Stromal cell of bone marrow (primary cell): ENCODE data around the gene CLASRP.

Experiments
- DNase-seq: peaks from one replicate; pipeline ENCODE4 v3.0.0-alpha.2; 2012; ENCODE audit warnings: low read depth

Gene CLASRP

DNA sequence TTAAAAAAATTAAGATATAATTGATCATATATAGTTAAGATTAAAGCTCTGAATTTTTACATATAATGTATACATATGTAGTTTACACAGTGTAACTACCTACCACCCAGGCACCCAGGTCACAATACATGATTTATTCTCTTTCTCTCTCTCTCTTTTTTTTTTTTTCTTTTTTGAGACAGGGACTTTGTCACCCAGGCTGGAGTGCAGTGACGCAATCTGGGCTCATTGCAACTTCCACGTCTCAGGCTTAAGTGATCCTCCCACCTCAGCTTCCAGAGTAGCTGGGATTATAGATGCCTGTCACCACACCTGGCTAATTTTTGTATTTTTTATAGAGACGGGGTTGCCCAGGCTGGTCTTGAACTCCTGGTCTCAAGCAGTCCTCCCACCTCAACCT, 18.8 kb upstream of the CLASRP start:
- no peak for DNase-seq

DNA sequence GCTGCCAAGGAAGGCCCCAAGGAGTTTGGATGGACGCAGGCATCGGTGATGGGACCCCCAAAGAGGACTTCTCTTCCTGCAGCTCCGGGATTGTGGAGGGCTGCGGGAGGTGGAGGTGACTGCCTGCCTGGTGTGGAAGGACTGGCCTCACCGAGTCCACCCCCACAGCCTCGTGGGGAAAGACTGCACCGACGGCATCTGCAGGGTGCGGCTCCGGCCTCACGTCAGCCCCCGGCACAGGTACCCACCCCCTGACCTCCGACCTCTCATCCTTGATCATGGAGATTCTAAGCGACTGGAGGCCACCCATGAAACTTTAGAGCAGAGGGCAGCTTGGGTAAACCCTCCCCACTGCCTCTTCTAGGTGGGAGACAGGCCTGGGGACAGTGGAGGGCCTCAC, 16.9 kb upstream of the CLASRP start:
- DNase-seq = no peak

DNA sequence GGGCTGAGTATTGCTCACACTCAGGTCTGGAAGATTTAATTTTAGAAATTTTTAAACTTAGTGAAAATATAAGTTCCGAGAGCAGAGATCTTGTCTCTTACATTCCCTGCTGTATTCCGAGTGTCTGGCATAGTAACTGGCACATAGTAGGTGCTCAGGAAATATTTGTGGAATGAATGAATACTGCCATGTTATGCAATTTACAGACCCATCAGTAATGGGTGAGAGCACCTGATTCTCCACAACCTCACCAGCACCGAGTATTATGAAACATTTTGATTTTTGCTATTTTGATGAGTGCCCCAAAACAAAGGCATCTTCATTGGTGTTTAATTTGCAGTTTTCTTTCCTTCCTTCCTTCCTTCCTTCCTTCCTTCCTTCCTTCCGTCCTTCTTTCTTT, 15.8 kb upstream of the CLASRP start:
- DNase-seq = no peak

- DNase-seq = no peak
Measured at GRCh38 chr19:45025264-45025663, 13.6 kb upstream of the CLASRP start.

- no peak for DNase-seq
Measured at GRCh38 chr19:45027371-45027770, 11.5 kb upstream of the CLASRP start.

DNA sequence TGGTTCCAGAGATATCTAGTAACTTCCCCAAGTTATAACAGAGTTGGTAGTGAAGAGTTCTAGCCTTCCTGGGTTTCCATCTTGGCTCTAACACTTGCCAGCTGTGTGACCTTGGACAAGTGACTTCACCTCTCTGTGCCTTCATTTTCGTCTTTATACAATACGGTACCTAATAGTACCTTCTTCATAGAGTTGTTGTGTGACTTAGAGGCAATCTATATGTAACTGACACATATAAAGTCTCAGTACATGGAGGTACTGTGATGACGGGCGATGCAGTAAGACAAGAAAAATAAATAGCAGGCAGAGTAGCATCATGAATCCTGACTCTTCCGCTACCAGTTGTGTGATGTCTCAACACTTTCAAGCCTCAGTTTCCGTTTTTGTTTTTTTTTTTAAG, 8.0 kb upstream of the CLASRP start:
- DNase-seq = no peak

DNA sequence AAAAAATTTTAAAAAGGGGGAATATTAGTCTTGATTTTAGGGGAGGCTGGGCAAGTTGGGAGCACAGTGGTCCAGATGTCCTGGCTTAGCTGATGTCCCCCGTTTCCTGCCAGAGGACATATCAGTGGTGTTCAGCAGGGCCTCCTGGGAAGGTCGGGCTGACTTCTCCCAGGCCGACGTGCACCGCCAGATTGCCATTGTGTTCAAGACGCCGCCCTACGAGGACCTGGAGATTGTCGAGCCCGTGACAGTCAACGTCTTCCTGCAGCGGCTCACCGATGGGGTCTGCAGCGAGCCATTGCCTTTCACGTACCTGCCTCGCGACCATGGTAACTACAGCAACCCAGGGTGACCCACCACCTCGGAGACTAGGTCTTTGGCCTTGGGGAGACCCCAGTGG, 6.4 kb upstream of the CLASRP start:
- DNase-seq = no peak

DNA sequence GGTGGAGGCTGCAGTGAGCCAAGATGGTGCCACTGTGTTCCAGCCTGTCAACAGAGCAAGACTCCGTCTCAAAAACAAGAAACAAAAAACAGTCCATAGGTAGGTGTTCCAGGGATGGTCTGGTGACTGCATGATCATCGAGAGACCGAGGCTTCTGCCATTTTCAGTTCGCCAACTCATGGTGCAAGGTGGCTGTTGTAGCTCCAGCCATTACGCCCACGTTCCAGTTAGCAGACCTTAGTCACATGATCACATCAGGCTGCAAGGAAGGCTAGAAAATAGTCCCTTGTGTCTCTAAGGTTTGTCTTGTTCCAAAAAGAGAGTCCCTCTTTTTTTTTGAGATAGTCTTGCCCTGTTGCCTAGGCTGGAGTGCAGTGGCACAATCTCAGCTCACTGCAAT, 3.1 kb upstream of the CLASRP start:
- no peak for DNase-seq

GRCh38 chr19:45037393-45038169, 1.3 kb upstream of the CLASRP start:
- no peak for DNase-seq

- no peak for DNase-seq
Measured at GRCh38 chr19:45040059-45040771, 1.4 kb downstream of the CLASRP start.

DNA sequence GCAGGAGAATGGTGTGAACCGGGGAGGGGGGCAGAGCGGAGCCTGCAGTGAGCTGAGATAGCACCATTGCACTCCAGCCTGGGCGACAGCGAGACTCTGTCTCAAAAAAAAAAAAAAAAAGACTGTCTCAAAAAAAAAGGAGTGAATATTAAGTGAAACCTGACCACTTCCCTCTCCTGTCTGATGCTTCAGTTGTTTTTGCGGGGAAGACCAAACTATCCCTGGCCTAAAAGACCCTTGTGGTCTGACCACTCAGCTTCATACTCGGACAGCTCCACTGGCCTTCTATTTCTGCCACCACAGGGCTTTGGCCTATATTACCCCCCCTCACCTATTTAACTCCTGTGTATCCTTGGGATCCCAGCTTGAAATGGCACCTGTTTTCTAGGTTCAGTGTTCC, 2.3 kb downstream of the CLASRP start:
- DNase-seq = no peak

GRCh38 chr19:45045671-45046353, 7.0 kb downstream of the CLASRP start:
- no peak for DNase-seq

DNA sequence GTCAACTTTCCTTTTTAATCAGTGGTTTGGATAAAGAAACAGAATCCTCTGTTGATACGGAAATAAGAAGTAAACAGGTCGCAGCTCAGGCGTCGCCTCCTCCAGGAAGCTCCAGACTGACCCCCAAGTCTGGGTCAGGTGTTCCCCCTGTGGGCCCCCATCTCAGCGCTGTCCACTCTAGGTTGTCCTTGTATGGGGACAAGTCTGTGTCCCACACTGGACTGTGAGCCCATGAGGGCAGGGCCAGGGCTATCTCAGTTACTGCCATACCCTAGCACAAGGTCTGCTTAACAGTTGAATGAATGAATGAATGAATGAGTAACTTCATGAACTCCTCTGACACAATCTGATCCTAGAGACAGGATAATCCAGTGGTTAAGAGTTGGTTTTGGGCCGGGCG, 7.5 kb downstream of the CLASRP start:
- no peak for DNase-seq

DNA sequence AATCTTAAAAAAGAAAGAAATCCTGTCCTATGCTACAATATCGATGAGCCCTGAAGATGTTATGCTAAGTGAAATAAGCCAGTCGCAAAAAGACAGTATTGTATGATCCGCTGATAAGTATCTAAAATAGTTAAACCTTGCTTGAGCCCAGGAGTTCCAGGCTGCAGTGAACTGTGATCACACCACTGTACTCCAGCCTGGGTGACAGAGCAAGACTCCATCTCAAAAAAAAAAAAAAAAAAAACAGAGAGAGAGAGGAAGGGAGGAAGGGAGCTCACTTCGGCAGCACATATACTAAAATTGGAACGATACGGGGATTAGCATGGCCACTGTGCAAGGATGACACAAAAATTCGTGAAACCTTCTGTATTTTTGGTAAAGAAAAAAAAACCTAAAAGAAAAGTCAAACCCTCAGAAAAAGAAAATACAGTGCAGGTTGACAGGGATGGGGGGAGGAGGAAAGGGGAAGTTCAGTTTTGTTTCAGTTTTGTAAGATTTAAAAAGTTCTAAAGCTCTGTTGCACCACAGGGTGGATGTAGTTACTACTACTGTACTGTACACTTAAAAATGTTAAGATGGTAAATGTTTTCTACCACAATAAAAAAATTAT, 8.4 kb downstream of the CLASRP start:
- no peak for DNase-seq

DNA sequence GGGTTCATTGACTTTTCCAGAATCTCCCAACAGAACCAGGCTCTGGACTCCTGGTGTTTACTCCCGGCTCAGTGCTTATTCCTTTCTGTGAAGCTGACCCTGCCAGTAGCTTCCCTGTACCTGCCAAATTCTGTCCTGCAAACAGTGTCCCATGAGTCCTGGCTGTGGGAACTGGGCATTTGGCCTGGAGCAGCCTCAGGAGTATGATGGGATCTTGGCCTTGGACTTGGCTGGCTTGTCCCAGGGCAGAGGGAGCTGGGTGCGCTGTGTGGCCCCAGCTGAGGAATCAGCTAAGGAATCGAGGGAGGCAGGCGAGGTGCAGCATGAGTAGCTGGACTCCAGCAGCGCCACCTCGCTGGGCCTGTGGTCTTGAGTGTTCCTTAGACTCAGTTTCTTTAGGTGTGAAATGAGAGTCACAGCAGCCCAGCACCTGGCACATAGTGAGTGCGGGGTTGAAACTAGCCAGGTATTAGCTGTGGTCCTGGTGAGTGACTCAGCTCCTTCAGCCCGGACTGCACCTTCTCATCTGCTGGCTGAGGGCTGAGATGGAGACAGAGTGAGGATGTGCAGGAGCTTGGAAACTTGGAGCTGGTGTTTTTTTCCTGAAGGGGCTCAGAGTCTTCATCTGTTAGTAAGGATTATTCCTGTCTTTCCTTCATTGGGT, 10.4 kb downstream of the CLASRP start:
- DNase-seq = no peak

DNA sequence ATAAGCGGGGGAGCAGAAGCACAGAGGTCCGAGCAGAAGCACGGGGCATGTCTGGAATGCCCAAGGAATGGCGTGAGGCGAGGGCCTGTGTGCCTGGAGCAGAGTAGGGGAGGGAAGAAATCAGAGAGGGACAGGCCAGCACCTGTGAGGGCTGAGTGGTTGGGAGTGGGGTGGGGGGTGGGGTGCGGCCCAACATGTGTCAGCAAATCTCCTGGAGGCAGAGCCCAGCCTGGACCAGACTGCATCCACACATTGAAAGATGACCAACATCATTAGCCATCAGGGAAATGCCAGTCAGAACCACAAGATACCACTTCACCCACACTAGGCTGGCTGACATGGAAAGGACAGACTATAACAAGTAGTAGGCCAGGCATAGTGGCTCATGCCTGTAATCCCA, 11.2 kb downstream of the CLASRP start:
- DNase-seq = no peak

GRCh38 chr19:45051929-45052579, 13.2 kb downstream of the CLASRP start:
- DNase-seq = no peak

DNA sequence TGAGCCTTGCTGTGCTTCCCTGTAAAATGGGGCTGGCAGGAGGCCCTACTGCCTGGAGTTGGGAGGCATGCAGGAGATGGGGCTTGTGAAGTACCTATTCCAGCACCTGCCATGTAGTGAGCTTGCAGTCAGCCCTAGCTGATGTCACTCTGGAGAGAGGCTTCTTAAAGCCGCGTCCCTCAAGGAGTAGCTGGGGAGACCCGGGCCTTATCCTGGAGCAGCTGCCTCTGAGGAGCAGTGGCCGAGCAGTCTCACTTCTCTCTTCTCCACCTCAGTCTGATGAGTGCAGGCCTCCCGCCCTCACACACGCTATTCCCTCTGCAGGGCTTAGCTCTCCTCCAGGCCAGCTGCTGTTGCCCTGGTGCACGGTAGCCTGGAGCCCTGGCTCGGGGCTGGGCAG, 18.0 kb downstream of the CLASRP start:
- no peak for DNase-seq

GRCh38 chr19:45057444-45057843, 18.6 kb downstream of the CLASRP start:
- DNase-seq = no peak

GRCh38 chr19:45058622-45059159, 19.8 kb downstream of the CLASRP start:
- DNase-seq = no peak

DNA sequence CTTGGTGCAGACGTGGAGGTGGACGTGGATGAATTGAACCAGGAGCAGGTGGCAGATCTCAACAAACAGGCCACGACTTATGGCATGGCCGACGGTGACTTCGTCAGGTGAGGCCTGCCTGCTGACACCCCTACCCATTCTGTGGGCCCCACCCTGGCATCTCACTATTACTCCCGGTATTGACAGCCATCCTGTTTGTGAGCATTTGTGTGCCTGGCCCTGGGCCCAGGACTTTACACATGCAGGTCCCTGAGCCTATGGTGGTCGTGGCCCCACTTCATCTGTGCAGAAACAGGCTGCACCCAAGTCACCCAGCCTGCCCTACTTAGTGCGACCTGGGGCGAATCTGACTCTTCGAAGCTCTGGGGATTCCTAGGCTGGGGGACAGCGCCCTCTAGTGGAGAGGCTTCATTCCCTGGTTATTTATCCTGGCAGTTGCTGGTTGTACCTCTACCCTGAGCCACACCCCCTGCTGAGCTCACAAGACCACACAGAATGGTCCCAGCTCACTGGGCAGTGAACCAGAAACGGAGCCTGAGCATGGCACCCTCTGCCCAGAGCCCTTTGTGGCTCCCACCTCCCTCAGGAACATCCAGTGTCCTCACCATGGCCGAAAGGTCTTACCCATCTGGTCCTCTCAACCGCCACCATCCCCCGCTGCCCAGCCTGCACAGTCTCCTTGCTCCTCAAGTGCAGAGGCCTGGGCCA, 20.6 kb downstream of the CLASRP start:
- DNase-seq = peak; percentile 48
